Measurements from ENCODE around the gene SLC30A3. TPM values are rescaled to one million over a fixed set of nuclear protein-coding genes. Genes with fewer than 3 reads are reported as not detected.

Gene SLC30A3
- total RNA-seq, 1 donor from 2014 or later, result 0.08 TPM

DNA sequence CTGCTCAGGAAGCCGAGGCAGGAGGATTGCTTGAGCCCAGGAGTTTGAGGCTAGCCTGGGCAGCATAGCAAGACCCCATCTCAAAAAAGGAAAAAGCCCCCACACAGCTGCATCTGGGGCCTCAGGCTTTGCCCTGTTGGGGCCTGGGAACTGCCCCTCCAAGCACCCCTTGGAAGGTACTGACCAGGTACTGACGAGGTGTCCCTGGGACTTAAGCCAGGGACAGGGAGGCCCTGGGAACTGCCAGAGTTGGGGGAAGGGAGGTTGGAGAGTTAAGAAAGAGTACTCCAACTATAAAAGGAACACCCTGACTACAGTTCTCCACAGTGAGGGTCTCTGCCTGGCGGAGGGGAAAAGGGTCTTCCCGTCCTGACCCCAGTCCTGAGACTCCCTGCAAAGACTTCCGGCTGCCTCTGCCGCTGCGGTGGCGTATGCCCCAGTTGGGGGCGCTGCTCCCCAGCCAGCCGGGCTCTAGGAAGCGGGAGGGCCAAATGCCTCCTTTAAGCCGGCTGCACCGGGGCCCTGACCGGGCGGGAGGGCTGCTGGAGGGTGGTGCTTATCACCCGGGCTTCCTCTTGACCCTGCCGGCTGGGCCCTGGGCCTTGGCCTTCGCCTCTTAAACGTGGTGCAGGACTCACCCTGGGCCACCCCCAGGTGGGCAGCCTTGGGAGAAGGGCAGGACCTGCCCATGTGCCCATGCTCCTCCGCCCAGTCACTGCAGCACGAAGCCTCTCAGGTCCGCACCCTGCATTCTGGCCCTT, 12.8 kb downstream of the SLC30A3 start:
- no peak overlapping the region for H3K4me3 ChIP-seq (ENCODE audit: low read depth, low read length)
- DNase-seq (ENCODE audit: low read depth), result no peak
- H3K36me3 ChIP-seq (ENCODE audit: control insufficient read depth, insufficient read depth, low read length), result no peaks in the 10 kb centered on the region
- TF ChIP-seq, protein P1, sequence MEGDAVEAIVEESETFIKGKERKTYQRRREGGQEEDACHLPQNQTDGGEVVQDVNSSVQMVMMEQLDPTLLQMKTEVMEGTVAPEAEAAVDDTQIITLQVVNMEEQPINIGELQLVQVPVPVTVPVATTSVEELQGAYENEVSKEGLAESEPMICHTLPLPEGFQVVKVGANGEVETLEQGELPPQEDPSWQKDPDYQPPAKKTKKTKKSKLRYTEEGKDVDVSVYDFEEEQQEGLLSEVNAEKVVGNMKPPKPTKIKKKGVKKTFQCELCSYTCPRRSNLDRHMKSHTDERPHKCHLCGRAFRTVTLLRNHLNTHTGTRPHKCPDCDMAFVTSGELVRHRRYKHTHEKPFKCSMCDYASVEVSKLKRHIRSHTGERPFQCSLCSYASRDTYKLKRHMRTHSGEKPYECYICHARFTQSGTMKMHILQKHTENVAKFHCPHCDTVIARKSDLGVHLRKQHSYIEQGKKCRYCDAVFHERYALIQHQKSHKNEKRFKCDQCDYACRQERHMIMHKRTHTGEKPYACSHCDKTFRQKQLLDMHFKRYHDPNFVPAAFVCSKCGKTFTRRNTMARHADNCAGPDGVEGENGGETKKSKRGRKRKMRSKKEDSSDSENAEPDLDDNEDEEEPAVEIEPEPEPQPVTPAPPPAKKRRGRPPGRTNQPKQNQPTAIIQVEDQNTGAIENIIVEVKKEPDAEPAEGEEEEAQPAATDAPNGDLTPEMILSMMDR (IDR thresholded peaks at IDR 0.05; ENCODE audit: insufficient read depth, low read length, poor library complexity, severe bottlenecking), result peak; percentile 85
- peaks cover 33% of the 10 kb centered on the region for H3K27me3 ChIP-seq (ENCODE audit: control insufficient read depth, insufficient read depth, low read length)

DNA sequence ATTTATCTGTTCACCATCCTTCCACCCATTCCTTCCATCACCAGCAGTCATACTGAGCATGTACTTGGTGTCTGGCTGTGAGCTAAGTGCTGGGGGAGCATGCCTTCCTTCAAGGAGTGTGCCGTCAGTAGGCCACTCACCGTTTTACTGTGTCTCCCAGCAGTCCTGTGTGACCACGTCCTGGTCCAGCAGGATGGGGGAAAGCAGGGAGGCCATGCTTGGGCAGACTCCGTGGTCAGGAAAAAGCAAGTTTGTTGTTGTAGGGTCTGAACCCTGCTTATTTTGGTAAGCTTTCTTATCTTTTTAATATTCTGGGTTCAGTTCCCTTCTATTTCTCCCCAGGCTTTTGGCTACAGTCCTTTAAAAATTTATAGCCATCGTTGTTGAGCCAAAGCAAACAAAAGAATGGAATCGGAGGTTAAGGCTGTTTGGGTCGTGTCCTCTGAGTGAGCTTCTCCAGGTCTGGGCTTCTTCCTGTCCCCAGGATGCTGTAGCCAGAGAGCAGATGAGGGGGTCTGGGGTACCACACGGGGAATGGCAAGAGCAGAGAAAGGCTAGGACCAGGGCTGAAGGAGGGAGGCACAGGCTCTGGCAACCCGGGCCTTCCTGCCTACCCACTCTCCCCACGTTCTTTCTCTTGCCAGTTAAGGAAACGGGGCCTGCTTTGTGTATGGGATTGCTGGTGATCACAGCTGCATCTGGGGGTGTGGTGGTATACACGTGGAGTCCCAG, 13.5 kb downstream of the SLC30A3 start:
- no peak overlapping the region for H3K4me3 ChIP-seq (ENCODE audit: low read depth, low read length)
- no peaks in the 10 kb centered on the region for H3K36me3 ChIP-seq (ENCODE audit: control insufficient read depth, insufficient read depth, low read length)
- DNase-seq (ENCODE audit: low read depth), result no peak
- H3K27me3 ChIP-seq (ENCODE audit: control insufficient read depth, insufficient read depth, low read length), result peaks cover 27% of the 10 kb centered on the region
- TF ChIP-seq, protein P1 (IDR thresholded peaks at IDR 0.05; ENCODE audit: insufficient read depth, low read length, poor library complexity, severe bottlenecking), result no peak

DNA sequence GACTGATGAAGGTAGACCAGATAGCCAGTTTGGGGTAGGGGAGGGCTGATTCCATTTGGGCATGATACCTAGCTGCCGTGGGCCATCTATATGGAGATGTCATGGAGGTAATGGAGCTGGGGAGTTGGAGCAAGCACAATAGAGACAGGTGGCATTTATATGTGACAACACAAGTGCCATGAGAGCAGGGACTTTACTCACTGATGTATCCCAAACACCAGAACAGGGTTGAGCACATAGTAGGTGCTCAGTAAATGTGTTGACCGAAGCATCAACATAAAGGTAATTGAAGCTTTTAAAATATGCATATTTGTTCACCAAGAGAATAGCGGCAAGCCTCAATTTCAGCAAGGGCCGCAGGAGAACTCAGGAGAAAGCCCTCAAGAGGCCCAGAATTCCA, 15.0 kb downstream of the SLC30A3 start:
- TF ChIP-seq, protein P1 (IDR thresholded peaks at IDR 0.05; ENCODE audit: insufficient read depth, low read length, poor library complexity, severe bottlenecking), result no peak
- peaks cover 2% of the 10 kb centered on the region for H3K36me3 ChIP-seq (ENCODE audit: control insufficient read depth, insufficient read depth, low read length)

DNA sequence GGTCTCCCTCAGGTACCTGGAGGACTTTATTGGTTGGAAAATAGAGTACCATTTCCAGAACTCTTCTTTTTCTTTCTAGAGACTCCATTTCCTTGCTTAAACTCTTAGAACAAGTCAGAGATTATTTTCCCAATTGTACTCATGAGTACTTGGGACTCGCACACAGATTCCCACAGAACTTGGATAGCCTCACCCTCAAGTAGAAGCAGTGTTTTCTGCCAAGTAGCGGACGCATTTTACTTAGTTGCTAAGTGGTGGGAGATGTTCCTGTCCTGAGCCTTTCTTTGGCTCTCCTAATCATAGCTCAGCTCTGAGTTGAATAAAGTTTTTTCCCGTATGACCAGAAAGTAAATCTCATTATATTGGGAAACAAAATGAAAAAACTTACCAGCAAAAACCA, 17.2 kb downstream of the SLC30A3 start:
- TF ChIP-seq, protein P1 (IDR thresholded peaks at IDR 0.05; ENCODE audit: insufficient read depth, low read length, poor library complexity, severe bottlenecking), result no peak
- no peak overlapping the region for H3K4me3 ChIP-seq (ENCODE audit: low read depth, low read length)
- H3K36me3 ChIP-seq (ENCODE audit: control insufficient read depth, insufficient read depth, low read length), result peaks cover 5% of the 10 kb centered on the region
- no peak for DNase-seq (ENCODE audit: low read depth)
- peaks cover 12% of the 10 kb centered on the region for H3K27me3 ChIP-seq (ENCODE audit: control insufficient read depth, insufficient read depth, low read length)

More for the DNA sequence above, 15.0 kb downstream of the SLC30A3 start:
- DNase-seq (ENCODE audit: low read depth), result no peak
- Histone ChIP-seq H3K27me3 (ENCODE audit: control insufficient read depth, insufficient read depth, low read length) (peaks cover 24% of the 10 kb centered on the region), H3K4me3 (ENCODE audit: low read depth, low read length) (no peak overlapping the region)

DNA sequence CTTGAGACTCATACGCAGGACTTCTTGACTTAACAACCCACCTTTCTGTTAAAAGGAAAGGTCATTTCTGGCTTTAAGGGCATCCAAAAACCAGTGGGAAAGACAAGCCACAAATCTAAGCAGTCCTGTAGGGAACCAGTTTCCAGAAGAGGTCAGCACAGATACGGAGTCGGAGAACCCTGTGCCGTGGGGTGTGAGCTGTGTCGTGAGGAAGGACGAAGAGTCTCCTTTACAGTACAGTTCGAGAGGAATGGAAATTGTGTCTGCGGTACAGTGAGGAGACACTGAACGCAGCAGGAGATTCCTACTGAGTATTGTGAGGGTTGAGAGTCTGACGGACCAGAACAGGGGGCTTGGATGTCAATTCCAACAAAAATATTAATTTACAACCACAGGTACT, 17.7 kb downstream of the SLC30A3 start:
- TF ChIP-seq, protein P1 (IDR thresholded peaks at IDR 0.05; ENCODE audit: insufficient read depth, low read length, poor library complexity, severe bottlenecking), result no peak
- peaks cover 7% of the 10 kb centered on the region for H3K27me3 ChIP-seq (ENCODE audit: control insufficient read depth, insufficient read depth, low read length)

More for the DNA sequence above, 17.7 kb downstream of the SLC30A3 start:
- Histone ChIP-seq H3K4me3 (ENCODE audit: low read depth, low read length) (no peak overlapping the region), H3K36me3 (ENCODE audit: control insufficient read depth, insufficient read depth, low read length) (peaks cover 5% of the 10 kb centered on the region)
- DNase-seq (ENCODE audit: low read depth), result no peak

All from kidney epithelial cell (primary cell).